ENCODE results near the gene GRIK2.

The GRIK2 gene

GRCh38 chr6:101458336-101458735, 64.8 kb downstream of the GRIK2 start:
- DNase-seq (ENCODE audit: low spot score) = no peak

GRCh38 chr6:101458826-101459225, 65.3 kb downstream of the GRIK2 start:
- DNase-seq (ENCODE audit: low spot score) = no peak

- DNase-seq (ENCODE audit: low spot score) = no peak
Observed at GRCh38 chr6:101462576-101462975, 69.1 kb downstream of the GRIK2 start.

- DNase-seq (ENCODE audit: low spot score) = no peak
Observed at GRCh38 chr6:101465863-101466262, 72.4 kb downstream of the GRIK2 start.

- DNase-seq (ENCODE audit: low spot score) = no peak
Observed at GRCh38 chr6:101477436-101477835, 83.9 kb downstream of the GRIK2 start.

- no peak for DNase-seq (ENCODE audit: low spot score)
Observed at GRCh38 chr6:101478891-101479290, 85.4 kb downstream of the GRIK2 start.

- DNase-seq (ENCODE audit: low spot score) = no peak
Observed at GRCh38 chr6:101482606-101483005, 89.1 kb downstream of the GRIK2 start.

- DNase-seq (ENCODE audit: low spot score) = no peak
Observed at GRCh38 chr6:101484781-101485180, 91.3 kb downstream of the GRIK2 start.

- DNase-seq (ENCODE audit: low spot score) = no peak
Observed at GRCh38 chr6:101486124-101486523, 92.6 kb downstream of the GRIK2 start.

GRCh38 chr6:101486726-101487125, 93.2 kb downstream of the GRIK2 start:
- DNase-seq (ENCODE audit: low spot score) = no peak

- DNase-seq (ENCODE audit: low spot score) = no peak
Observed at GRCh38 chr6:101489456-101489855, 95.9 kb downstream of the GRIK2 start.

- no peak for DNase-seq (ENCODE audit: low spot score)
Observed at GRCh38 chr6:101490857-101491256, 97.3 kb downstream of the GRIK2 start.

- no peak for DNase-seq (ENCODE audit: low spot score)
Observed at GRCh38 chr6:101502818-101503217, 109.3 kb downstream of the GRIK2 start.

GRCh38 chr6:101509536-101509935, 116.0 kb downstream of the GRIK2 start:
- no peak for DNase-seq (ENCODE audit: low spot score)

GRCh38 chr6:101513181-101513580, 119.7 kb downstream of the GRIK2 start:
- DNase-seq (ENCODE audit: low spot score) = no peak

- no peak for DNase-seq (ENCODE audit: low spot score)
Observed at GRCh38 chr6:101516578-101516977, 123.1 kb downstream of the GRIK2 start.

- DNase-seq (ENCODE audit: low spot score) = no peak
Observed at GRCh38 chr6:101517632-101518031, 124.1 kb downstream of the GRIK2 start.

- no peak for DNase-seq (ENCODE audit: low spot score)
Observed at GRCh38 chr6:101522254-101522653, 128.7 kb downstream of the GRIK2 start.

- DNase-seq (ENCODE audit: low spot score) = no peak
Observed at GRCh38 chr6:101527467-101527866, 134.0 kb downstream of the GRIK2 start.

GRCh38 chr6:101528801-101529200, 135.3 kb downstream of the GRIK2 start:
- no peak for DNase-seq (ENCODE audit: low spot score)

GRCh38 chr6:101531538-101531937, 138.0 kb downstream of the GRIK2 start:
- DNase-seq (ENCODE audit: low spot score) = no peak

- DNase-seq (ENCODE audit: low spot score) = no peak
Observed at GRCh38 chr6:101534386-101534785, 140.9 kb downstream of the GRIK2 start.

- no peak for DNase-seq (ENCODE audit: low spot score)
Observed at GRCh38 chr6:101534821-101535220, 141.3 kb downstream of the GRIK2 start.

GRCh38 chr6:101537753-101538316, 144.3 kb downstream of the GRIK2 start:
- no peak for DNase-seq (ENCODE audit: low spot score)
